Inflammatory macrophage treated with lipopolysaccharide for 4 hours (primary cell): Measurements from ENCODE around the gene WIZ.
A peak's percentile ranks its signal among the peaks of the same experiment; 100 is the strongest.
"Not testable (repeated sequence)": the region's sequence is repeated elsewhere in the genome, so short reads cannot be mapped to it uniquely, and the experiment has no call there.

Experiments used
- DNase-seq: peaks from one replicate; pipeline ENCODE4 v3.0.0-alpha.2; 2020

Gene WIZ, protein sequence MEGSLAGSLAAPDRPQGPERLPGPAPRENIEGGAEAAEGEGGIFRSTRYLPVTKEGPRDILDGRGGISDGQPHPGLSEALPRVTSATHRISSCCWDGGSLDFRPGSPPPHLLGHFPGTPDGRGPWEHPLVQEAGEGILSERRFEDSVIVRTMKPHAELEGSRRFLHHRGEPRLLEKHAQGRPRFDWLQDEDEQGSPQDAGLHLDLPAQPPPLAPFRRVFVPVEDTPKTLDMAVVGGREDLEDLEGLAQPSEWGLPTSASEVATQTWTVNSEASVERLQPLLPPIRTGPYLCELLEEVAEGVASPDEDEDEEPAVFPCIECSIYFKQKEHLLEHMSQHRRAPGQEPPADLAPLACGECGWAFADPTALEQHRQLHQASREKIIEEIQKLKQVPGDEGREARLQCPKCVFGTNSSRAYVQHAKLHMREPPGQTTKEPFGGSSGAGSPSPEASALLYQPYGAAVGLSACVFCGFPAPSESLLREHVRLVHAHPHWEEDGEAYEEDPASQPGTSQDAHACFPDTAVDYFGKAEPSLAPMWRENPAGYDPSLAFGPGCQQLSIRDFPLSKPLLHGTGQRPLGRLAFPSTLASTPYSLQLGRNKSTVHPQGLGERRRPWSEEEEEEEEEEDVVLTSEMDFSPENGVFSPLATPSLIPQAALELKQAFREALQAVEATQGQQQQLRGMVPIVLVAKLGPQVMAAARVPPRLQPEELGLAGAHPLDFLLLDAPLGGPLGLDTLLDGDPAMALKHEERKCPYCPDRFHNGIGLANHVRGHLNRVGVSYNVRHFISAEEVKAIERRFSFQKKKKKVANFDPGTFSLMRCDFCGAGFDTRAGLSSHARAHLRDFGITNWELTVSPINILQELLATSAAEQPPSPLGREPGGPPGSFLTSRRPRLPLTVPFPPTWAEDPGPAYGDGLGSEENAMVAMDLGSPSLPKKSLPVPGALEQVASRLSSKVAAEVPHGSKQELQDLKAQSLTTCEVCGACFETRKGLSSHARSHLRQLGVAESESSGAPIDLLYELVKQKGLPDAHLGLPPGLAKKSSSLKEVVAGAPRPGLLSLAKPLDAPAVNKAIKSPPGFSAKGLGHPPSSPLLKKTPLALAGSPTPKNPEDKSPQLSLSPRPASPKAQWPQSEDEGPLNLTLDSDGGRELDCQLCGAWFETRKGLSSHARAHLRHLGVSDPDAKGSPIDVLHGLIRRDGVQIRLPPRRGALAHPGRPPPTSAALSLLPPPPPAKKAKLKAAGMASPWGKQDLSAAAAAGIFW (N-terminal part only)

DNA sequence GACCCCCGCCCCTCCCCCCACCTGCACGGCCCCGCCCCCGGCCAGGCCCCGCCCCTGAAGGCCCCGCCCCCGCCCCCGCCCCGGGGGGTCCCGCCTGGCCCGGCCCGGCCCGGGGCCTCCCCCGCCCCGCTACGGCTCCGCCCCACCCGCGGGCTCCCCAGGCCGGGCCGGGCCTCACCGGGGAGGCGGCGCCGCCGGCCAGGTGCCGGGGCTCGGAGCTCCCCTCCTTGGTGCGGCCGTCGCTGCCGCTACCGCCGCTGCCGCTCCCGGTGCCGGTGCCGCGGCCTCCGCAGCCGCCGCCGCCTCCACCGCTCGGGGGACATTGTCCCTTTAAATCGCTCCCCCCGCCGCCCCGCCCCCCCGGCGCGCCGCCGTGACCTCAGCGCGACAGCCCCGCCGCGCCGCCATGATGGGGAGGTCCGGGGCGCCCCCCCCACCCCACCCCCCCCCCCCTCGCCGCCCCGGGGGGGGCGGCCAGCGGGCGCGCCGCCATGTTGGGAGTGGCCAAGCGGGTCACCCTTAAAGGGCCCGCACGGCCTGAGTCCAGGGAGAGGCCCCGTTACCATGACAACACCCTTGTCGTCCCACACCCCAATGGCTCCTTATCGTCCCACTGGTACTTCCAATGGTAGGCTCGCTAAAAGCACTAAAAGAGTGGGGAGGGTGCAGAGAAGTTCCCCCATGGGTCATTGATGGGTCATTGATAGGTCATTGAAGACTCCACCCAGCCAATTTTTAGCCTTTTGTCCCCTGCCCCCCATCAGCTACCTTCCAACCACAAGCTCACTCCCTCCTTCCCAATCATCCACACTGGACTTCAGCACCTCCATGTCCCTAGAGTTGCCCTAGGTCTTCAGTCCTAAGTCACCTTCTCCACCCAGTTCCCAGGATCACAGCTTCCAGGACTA lies at the start of gene WIZ:
WIZ (minus strand) TSS at position 337 of the 908 bp plus-strand sequence. CDS start 1,649 bp downstream, outside the sequence.
- DNase-seq = peak; percentile 72

DNA sequence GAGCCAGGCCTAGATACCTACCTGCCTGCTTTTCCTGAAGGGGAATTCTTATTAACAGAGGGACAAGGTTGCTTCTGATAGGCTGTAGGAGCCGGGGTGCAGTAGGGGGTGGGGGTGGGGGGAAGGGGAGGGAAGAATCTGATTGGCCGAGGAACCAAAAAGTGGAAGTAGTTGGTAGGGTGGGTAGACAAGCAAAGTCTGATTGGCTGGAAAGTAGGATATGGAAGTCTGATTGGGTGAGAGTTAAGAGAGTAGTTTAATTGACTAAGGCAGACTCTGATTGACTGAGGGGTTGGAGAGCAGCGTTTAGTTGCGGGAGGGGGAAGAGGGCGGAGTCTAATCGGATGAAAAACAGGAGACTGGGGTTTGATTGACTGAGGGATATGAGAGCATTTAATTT lies 49.2 kb upstream of the WIZ start:
- DNase-seq = no peak

DNA sequence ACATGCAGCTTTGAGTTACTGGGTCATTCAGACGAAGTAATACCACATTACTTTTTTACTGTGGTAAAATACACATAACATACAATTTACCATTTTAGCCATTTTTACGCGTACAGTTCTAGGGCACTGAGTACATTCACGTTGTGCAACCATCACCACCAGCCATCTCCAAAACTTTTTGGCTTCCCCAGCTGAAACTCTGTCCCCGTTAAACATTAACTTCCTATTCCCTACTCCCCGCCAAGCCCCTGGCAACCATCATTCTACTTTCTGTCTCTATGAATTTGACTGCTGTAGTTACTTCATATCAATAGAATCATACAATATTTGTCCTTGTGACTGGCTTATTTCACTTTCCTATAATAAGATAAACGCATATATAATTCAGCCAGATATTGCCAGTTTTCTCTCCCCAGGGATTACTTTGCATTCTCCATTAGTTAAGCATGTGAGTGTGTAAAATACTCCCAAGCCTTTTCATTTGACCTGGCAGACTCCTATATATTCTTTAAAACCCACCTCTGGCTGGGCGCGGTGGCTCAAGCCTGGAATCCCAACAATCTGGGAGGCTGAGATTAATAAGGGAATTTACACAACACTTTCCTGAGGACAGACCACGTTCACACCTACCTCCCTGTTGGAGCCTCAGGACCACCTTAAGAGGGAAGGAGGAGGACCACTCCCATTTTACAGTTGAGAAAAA lies 48.6 kb upstream of the WIZ start:
- no peak for DNase-seq

DNA sequence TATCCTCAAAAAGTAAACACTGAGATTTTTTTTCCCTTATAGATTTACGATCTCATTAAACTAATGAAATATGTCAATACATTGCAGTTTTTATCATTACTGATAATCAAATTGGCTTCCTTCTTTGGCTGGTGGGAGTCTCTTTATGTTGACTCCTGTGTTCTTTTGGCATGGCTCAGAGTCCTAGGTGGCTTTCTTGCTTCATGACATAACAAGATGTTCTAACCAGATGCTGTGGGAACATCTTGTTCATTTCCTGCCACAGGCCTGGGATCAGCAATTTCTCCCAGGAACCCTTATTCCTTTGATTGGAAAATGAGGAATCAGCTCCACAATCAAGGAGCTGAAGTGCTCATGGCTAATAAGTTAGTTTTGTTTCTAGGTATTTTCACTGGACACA lies 45.4 kb upstream of the WIZ start:
- DNase-seq = no peak

DNA sequence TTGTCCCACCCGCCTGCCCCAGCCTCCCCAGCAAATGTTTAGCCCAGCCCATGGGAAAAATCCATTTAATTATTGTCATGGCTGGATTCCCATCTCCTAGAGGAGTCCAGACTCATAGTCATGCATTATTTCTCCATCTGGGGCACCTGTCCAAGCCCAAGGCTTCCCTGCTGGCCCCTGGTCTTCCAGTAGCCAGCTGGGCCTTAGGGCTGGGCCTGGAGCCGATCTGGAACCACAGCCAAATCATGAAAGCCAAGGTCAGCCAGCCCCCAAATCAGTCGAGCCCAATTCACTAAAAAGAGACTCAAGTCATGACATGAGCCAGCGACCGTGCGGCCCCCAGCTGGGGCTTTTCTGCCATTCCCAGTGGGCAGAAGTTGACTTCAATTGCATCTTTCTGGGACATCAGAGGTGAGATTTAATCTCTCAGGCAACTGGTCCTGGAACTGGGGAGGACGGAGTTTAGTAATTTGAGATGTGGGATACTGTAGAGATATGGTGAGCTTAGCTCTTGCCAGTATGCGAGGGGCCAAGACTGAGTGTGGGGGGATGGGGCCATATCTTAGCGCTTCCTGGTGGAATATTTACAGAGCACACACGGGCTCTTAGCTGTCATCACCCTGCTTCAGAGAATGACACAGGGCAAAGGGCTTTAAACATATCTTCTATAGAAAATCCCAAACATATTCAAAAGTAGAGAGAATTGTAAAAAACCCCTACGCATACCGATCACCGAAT lies 38.9 kb upstream of the WIZ start:
- no peak for DNase-seq

DNA sequence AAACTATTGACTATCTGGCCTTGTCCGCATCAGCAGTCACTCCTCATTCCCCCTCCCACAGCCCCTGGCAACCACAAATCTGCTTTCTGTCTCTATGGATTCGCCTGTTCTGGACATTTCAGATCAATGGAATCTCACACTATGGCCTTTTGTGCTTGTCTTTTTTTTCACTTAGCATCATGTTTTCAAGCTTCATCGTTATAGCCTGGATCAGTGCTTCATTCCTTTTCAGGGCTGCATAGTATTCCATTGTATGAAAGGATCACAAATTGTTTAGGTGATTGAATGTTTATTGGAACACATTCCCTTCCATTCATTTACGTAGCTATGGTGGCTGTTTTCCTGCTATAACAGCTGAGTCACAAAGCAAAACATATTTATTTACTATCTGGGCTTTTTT lies 37.3 kb upstream of the WIZ start:
- no peak for DNase-seq

DNA sequence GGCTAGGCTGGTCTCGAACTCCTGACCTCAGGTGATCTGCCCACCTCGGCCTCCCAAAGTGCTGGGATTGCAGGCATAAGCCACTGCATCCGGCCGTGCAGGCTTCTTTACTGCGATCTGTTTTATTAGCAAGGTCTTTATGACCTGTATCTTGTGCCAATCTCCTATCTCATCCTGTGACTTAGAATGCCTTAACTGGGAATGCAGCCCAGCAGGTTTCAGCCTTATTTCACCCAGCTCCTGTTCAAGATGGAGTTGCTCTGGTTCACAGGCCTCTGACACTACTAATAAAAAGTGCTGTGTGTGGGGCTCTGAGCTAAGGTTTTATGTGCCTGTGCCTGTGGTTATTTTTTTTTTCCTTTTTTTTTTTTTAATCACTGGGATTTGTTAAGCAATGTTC lies 36.0 kb upstream of the WIZ start:
- DNase-seq = not testable (repeated sequence)

DNA sequence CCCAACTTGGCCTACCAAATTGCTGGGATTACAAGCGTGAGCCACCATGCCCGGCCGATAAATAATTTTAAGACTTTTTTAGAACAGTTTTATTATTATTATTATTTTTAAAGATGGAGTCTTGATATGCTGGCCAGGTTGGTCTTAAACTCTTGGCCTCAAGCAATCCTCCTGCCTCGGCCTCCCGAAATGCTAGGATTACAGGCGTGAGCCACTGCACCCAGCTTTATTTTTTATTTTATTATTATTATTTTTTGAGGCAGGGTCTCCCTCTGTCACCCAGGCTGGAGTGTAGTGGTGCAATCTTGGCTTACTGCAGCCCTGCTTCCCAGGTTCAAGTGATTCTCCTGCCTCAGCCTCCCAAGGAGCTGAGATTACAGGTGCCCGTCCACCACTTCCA lies 31.2 kb upstream of the WIZ start:
- DNase-seq = not testable (repeated sequence)

DNA sequence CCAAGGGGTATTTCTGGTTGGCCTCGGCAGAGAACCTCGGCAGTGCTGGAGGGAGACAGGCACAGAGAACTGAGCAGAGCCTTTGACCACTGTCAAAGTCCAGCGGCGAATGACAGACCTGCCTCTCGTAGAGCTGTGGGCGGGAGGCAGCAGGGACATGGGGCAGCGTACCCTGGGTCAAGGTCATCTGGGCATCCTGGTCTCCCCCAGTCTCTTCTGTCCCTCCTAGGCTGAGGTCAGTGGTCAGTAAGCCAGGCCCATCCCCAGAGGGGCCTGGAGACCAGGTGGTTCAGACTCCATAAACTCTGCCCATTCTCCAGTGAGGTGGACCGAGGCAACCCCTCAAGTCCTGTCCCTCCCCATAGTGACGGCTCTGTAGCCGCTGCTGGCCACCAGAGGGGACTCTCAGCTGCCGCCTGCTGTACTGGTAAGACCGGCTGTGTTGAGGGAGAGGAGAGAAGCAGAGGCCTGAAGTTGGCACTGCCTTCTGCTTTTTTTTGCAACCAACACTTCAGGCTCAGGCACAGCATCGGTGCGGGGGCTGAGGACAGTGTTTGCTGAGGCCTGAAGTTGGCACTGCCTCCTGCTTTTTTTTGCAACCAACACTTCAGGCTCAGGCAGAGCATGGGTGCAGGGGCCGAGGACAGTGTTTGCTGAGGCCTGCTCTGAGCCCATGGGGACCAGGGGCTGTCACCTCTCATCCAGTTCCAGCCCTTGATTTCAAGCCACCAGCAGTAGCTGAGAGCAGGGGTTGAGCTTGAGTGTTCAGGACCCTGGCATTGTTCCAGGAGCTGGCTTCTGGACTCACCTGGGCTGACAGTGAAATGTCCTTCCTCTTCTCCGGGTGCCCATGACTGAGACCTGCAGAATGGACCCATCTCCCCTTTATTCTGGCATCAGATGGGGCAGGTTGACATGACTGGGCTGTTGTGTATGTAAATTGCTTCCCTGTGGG lies 29.9 kb upstream of the WIZ start, which contains the start of gene PGLYRP2:
PGLYRP2 (minus strand) TSS at position 111 of the 955 bp plus-strand sequence. CDS start 130 bp downstream, outside the sequence.
- peak; percentile 68 for DNase-seq

DNA sequence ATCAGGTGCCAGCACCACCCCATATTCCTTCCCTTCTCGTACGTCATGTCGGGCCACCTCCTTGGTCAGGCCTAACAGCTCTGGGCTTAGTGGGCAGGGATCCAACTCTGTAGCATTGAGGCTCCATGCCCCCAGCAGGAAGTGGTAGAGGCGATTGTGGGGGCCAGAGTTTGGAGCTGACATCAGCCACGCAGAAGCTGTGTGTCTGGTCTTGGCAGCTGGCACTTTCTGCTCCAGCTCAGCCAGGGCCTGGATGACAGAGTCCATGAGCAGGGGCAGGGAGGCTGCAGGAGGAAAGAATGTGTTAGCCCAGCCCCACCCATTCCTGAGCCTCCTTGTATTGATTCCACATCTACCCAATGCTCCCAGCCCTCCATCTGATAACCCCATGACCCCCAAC lies 26.6 kb upstream of the WIZ start:
- no peak for DNase-seq

DNA sequence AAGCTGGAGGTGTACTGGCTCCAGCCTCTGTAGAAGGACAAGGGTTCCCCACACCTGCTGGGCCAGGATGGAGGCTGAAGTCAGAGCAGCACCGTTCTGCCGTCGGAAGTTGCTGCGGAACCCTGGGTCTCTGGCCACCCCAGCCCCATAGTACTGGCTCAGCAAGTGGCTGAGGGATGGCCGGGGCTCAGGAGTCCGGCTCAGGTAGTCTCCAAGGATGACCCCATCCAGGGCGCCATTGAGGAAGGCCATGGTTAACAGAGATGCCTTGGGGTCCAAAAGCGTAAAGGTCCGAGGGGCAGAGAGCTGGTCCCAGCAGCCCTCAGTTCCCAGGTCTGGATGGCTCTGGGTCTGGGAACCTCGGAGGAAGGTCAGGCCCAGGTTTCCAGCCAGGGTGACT lies 25.9 kb upstream of the WIZ start:
- no peak for DNase-seq

DNA sequence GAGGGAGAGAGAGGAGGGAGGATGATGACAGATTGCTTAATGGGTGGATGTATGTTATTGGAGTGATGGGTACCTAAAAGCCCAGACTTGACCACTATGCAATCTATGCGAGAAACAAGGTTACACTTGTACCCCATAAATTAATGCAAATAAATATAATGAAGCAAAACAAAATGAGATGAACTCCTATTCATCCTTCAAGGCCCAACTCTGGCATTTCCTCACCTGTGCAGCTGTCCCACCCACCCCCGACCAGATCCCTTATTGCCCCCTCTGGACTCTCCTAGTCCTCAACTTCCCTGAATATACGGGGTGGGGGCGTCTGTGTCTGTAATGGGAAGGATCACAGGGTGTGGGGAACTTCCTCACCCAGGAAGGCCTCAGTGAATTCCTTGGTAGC lies 25.4 kb upstream of the WIZ start:
- no peak for DNase-seq

DNA sequence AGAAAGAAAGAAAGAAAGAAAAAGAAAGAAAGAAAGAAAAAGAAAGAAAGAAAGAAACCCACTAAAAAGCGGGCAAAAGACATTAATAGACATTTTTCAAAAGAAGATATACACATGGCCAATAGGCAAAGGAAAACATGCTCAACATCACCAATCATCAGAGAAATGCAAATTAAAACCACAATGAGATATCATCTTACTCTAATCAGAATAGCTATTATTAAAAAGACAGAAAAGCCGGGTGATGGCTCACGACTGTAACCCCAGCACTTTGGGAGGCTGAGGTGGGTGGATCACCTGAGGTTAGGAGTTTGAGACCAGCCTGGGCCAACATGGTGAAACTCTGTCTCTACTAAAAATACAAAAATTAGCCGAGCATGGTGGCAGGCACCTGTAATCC lies 24.1 kb upstream of the WIZ start:
- not testable (repeated sequence) for DNase-seq

DNA sequence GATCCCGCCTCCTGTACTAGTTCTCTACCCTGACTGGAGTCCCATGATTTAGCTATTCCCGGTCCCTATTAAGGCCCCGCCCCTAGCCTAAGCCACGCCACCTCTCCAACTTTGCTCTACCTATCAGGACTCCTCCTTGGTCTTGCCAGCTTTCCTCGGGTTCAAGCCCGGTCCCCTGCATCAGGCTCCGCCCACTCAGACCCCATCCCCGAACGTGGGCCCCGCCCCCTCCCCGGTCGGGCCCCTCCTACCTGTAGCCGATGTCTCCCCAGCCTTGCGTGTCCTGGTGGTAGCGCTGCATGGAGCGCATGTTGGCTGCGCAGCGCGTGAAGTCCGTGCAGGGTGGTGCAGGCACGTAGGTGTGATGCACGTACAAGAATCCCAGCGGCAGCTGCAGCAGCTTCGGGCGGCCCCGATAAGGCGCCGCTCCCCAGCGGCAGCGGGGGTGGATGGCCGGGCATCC lies 21.9 kb upstream of the WIZ start:
- DNase-seq = no peak

DNA sequence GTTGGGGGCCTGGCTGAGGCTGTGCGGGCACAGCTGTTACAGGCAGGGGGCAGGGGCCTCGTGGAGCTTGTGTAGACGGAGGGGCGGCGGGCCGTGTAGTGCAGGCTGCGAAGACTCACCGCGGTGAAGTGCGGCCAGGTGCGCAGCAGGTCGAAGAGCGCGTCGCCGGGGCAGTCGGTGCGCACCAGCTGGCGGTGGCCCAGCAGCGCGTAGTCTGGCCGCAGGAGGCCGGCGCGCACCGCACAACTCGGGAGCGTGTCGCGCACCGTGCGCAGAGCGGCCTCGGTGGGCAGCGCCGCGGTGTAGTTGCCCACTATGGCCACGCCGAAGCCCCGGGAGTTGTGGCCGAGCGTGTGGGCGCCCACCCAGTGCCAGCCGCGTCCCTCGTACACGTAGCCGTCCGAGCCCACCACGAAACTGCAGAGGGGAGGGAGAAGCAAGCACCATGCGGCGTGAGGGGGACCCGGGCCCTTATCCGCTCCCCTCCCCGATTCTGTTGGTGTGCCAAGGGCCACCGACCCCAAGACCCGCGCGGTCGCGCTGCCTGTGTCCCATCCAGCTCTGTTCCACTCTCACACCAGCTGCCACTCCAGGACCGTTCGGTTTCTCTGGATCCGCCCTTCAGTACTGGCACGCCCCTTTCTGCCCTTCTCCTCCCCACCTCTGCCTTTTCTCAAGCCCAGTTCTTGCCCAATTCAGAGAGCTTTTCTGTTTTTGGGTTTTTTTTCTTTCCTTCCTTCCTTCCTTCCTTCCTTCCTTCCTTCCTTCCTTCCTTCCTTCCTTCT lies 19.9 kb upstream of the WIZ start:
- peak; percentile 55 for DNase-seq

DNA sequence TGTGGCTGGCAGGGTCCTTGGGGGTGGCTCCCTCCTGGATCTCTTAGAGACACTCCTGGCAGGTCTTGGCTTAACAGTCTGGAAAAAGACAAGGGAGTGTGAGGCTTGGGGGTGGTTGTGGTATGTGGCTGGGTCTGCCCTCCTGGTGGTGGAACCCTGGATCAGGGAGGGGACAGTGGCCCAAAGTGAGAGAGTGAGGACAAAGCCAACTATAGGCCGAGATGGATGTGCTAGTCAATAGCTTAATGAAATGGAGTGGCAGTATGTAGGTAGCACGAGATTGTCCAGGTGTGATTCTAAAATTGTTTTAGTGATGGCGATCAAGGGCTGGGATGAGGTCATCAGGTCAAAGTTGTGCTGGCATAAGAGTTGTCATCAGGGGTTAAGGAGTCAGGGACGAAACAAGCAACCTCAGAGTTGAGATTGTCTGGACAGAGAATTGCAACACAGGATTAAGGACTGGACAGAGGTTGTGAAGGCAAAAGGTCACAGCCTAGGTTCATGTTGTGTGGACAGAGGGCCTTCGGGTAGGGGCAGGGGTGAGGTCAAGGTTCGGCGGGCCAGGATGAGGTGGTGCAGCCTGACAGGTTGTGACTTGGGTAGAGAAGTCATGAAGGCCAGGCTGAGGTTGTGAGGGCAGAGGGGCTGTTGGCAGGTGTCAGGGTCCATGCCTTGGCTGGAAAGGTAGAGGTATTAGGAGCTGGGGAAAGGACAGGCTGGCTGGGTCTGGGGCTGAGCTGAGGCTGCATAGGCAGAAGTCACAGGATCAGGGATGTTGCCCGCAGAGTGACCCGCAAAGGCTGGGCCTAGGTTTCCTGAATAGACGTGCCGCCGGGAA lies 19.1 kb upstream of the WIZ start:
- no peak for DNase-seq

DNA sequence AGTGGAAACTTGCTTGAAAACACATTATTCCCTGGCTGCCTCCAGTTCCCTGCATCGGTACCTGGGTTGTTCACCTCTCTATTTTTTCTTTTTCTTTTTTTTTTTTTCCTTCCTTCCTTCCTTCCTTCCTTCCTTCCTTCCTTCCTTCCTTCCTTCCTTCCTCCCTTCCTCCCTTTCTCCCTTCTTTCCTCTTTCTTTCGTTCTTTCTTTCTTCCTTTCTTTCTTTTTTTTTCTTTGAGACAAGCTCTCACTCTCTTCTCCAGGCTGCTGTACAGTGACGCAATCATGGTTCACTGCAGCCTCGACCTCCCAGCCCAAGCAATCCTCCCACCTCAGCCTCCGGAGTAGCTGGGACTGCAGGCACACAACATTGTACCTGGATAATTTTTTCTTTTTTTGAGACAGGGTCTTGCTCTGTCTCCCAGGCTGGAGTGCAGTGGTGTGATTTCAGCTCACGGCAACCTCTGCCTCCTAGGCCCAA lies 18.0 kb upstream of the WIZ start:
- DNase-seq = no peak
